Measurements from ENCODE around the gene PTGS1.

Gene PTGS1

GRCh38 chr9:122338536-122338935 is 32.3 kb upstream of the PTGS1 start:
- no peak overlapping the region for H3K4me3 ChIP-seq (ENCODE audit: low read depth, low read length)
- TF ChIP-seq CTCF (IDR thresholded peaks at IDR 0.05; ENCODE audit: low read depth, low read length), result no peak

GRCh38 chr9:122338994-122339393 is 31.8 kb upstream of the PTGS1 start:
- H3K4me3 ChIP-seq (ENCODE audit: low read depth, low read length), result no peak overlapping the region
- no peak for TF ChIP-seq CTCF (IDR thresholded peaks at IDR 0.05; ENCODE audit: low read depth, low read length)

GRCh38 chr9:122339579-122339978 is 31.2 kb upstream of the PTGS1 start:
- H3K4me3 ChIP-seq (ENCODE audit: low read depth, low read length), result no peak overlapping the region
- TF ChIP-seq CTCF (IDR thresholded peaks at IDR 0.05; ENCODE audit: low read depth, low read length), result no peak

GRCh38 chr9:122340161-122340560 is 30.7 kb upstream of the PTGS1 start:
- no peak for TF ChIP-seq CTCF (IDR thresholded peaks at IDR 0.05; ENCODE audit: low read depth, low read length)
- no peak overlapping the region for H3K4me3 ChIP-seq (ENCODE audit: low read depth, low read length)

- no peak for TF ChIP-seq CTCF (IDR thresholded peaks at IDR 0.05; ENCODE audit: low read depth, low read length)
- H3K4me3 ChIP-seq (ENCODE audit: low read depth, low read length), result no peak overlapping the region
Observed at GRCh38 chr9:122342323-122343050, 28.3 kb upstream of the PTGS1 start.

- no peak for TF ChIP-seq CTCF (IDR thresholded peaks at IDR 0.05; ENCODE audit: low read depth, low read length)
- H3K4me3 ChIP-seq (ENCODE audit: low read depth, low read length), result peak overlapping the region; percentile 47
Observed at GRCh38 chr9:122346478-122347347, 24.1 kb upstream of the PTGS1 start.

Data from WI38 (cell line).